SHP77 (cell line): ENCODE measurements around the gene SLC6A13.
"Not testable (repeated sequence)": the region's sequence is repeated elsewhere in the genome, so short reads cannot be mapped to it uniquely, and the experiment has no call there.

Experiments used
- DNase-seq, 2 experiments: peaks; one replicate each; lab custom pipeline; 2025; lab: John Stamatoyannopoulos, UW

SLC6A13 gene

GRCh38 chr12:262817-263216 is at the start of gene SLC6A13:
TSS of gene SLC6A13 (minus strand) at chr12:262836. CDS start at chr12:260052, 2,784 bp downstream.
- no peak for DNase-seq

- no peak for DNase-seq
These were observed 45.9 kb upstream of the SLC6A13 start for GRCh38 chr12:308511-308910.

- DNase-seq = no peak
These were observed 44.8 kb upstream of the SLC6A13 start for GRCh38 chr12:307406-307805.

GRCh38 chr12:304805-305204 is 42.2 kb upstream of the SLC6A13 start:
- no peak for DNase-seq

GRCh38 chr12:302766-303165 is 40.1 kb upstream of the SLC6A13 start:
- DNase-seq = not testable (repeated sequence)

GRCh38 chr12:300166-300565 is 37.5 kb upstream of the SLC6A13 start:
- DNase-seq = not testable (repeated sequence)

GRCh38 chr12:299511-299910 is 36.9 kb upstream of the SLC6A13 start:
- DNase-seq = not testable (repeated sequence)

- not testable (repeated sequence) for DNase-seq
These were observed 35.4 kb upstream of the SLC6A13 start for GRCh38 chr12:298059-298458.

- DNase-seq = no peak
These were observed 32.5 kb upstream of the SLC6A13 start for GRCh38 chr12:295132-295531.

- no peak for DNase-seq
These were observed 30.6 kb upstream of the SLC6A13 start for GRCh38 chr12:293199-293598.

GRCh38 chr12:292186-292585 is 29.6 kb upstream of the SLC6A13 start:
- no peak for DNase-seq

GRCh38 chr12:291153-291723 is 28.6 kb upstream of the SLC6A13 start:
- DNase-seq = no peak

GRCh38 chr12:288687-289086 is 26.1 kb upstream of the SLC6A13 start:
- DNase-seq = no peak

- DNase-seq = no peak
These were observed 24.1 kb upstream of the SLC6A13 start for GRCh38 chr12:286531-287300.

- no peak for DNase-seq
These were observed 15.4 kb upstream of the SLC6A13 start for GRCh38 chr12:278046-278445.

- no peak for DNase-seq
These were observed 13.2 kb upstream of the SLC6A13 start for GRCh38 chr12:275812-276211.

GRCh38 chr12:273382-273781 is 10.7 kb upstream of the SLC6A13 start:
- no peak for DNase-seq

- no peak for DNase-seq
These were observed 10.3 kb upstream of the SLC6A13 start for GRCh38 chr12:272942-273341.

- no peak for DNase-seq
These were observed 8.5 kb upstream of the SLC6A13 start for GRCh38 chr12:271161-271560.

- DNase-seq = no peak
These were observed 6.6 kb upstream of the SLC6A13 start for GRCh38 chr12:269191-269590.

- no peak for DNase-seq
These were observed 5.8 kb upstream of the SLC6A13 start for GRCh38 chr12:268483-268840.

- no peak for DNase-seq
These were observed 5.2 kb upstream of the SLC6A13 start for GRCh38 chr12:267581-268482.

GRCh38 chr12:265096-265495 is 2.5 kb upstream of the SLC6A13 start:
- no peak for DNase-seq
